Measurements from ENCODE around the gene LIN52.
A peak's percentile ranks its signal among the peaks of the same experiment; 100 is the strongest.

The LIN52 gene

GRCh38 chr14:74084277-74085046 lies at the start of gene LIN52, which contains the start of gene ALDH6A1:
Gene LIN52 (plus strand): TSS chr14:74084956. CDS start chr14:74084975, 19 bp downstream.
Gene ALDH6A1 (minus strand): TSS chr14:74084453. CDS start chr14:74084394, 59 bp downstream.
- peak; percentile 100 for DNase-seq

GRCh38 chr14:74035556-74035955 lies 49.2 kb upstream of the LIN52 start:
- no peak for DNase-seq

- peak; percentile 42 for DNase-seq
These were observed 46.5 kb upstream of the LIN52 start for GRCh38 chr14:74038020-74038859.

GRCh38 chr14:74042296-74042695 lies 42.5 kb upstream of the LIN52 start:
- DNase-seq, result no peak

GRCh38 chr14:74045522-74045921 lies 39.2 kb upstream of the LIN52 start:
- no peak for DNase-seq

- DNase-seq, result no peak
These were observed 36.5 kb upstream of the LIN52 start for GRCh38 chr14:74048281-74048680.

- DNase-seq, result no peak
These were observed 34.8 kb upstream of the LIN52 start for GRCh38 chr14:74049876-74050495.

GRCh38 chr14:74062809-74063150 lies 22.0 kb upstream of the LIN52 start:
- DNase-seq, result no peak

GRCh38 chr14:74064426-74064825 lies 20.3 kb upstream of the LIN52 start:
- DNase-seq, result no peak

GRCh38 chr14:74064883-74065282 lies 19.9 kb upstream of the LIN52 start:
- no peak for DNase-seq

- DNase-seq, result no peak
These were observed 18.8 kb upstream of the LIN52 start for GRCh38 chr14:74065746-74066575.

- DNase-seq, result no peak
These were observed 7.4 kb upstream of the LIN52 start for GRCh38 chr14:74077401-74077800.

- DNase-seq, result no peak
These were observed 3.8 kb upstream of the LIN52 start for GRCh38 chr14:74080820-74081460.

- no peak for DNase-seq
These were observed 3.3 kb upstream of the LIN52 start for GRCh38 chr14:74081491-74081890.

- no peak for DNase-seq
These were observed 1.6 kb upstream of the LIN52 start for GRCh38 chr14:74083161-74083560.

- DNase-seq, result no peak
These were observed 926 bp upstream of the LIN52 start for GRCh38 chr14:74083784-74084276.

- DNase-seq, result no peak
These were observed 386 bp downstream of the LIN52 start for GRCh38 chr14:74085047-74085637.

GRCh38 chr14:74085828-74086227 lies 1.1 kb downstream of the LIN52 start:
- no peak for DNase-seq

- DNase-seq, result no peak
These were observed 4.7 kb downstream of the LIN52 start for GRCh38 chr14:74089251-74090020.

GRCh38 chr14:74105381-74105780 lies 20.6 kb downstream of the LIN52 start:
- DNase-seq, result no peak

- no peak for DNase-seq
These were observed 24.6 kb downstream of the LIN52 start for GRCh38 chr14:74109369-74109768.
